H54 (cell line): ENCODE measurements around the gene KLF4.

ENCODE experiments used
- DNase-seq: peaks from one replicate; pipeline ENCODE4 v3.0.0; 2011; ENCODE audit warnings: low spot score, mixed read lengths; ENCODE audit not compliant: insufficient read length
- FAIRE-seq: peaks from 3 replicates; lab custom pipeline; 2011; peaks lifted over from hg19 to GRCh38; lab: Jason Lieb, UNC
- POLR2A ChIP-seq: IDR thresholded peaks from 2 replicates; pipeline ENCODE4 v1.6.1; 2011; ENCODE audit warnings: low read depth, mild to moderate bottlenecking, low read length

The KLF4 gene

DNA sequence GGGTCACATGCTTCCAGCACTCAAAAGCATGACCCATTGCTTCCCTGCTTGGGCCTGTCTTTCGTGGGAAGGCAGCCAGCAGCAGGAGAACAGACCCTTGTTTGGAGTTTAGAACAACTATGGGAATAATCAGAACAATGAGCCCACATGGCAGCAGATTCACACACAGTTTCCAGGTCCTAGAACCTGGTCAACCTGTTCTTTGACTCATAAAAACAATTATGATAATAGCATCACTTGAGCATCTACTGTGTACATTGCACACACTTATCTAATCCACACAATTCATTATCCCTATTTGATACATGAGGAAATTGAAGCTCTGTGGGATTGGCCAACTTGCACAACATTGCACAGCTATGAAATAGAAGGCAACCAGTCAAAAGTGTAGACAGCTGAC is 41.7 kb downstream of the KLF4 start:
- DNase-seq (no peak), FAIRE-seq (no peak)
- TF ChIP-seq POLR2A, result no peak

DNA sequence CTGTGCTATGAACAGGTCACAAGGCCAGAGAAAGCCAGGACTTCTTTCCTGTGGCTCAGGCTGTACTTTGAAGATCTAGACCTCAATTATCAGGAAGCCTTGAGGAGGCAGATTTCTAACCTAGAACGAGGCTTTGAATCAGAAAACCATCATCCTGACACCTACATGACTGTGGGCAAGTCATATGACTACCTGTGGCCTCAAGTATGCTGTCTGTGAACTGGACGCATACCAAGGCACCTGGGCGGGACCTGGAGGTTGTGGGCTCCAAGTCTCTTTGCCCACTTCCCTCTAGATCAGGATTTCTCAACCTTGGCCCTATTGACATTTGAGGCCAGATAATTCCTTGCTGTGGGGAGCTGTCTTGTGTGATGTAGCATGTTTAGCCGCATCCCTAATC is 42.5 kb downstream of the KLF4 start:
- no peak for DNase-seq
- TF ChIP-seq POLR2A, result no peak
- FAIRE-seq, result no peak

DNA sequence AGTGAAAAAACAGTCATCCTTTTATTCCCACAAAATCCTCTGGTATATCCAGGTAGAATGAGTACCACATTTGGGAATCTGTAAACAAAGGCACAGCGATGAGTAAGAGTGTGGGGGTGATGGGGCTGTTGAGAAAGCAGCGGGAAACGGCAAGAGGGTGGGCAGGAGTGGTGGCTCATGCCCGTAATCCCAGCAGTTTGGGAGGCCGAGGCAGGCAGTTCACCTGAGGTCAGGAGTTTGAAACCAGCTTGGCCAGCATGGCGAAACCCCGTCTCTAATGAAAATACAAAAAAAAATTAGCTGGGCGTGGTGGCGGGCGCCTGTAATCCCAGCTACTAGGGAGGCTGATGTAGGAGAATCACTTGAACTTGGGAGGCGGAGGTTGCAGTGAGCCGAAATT is 43.1 kb downstream of the KLF4 start:
- DNase-seq (no peak), FAIRE-seq (no peak)
- TF ChIP-seq POLR2A, result no peak

DNA sequence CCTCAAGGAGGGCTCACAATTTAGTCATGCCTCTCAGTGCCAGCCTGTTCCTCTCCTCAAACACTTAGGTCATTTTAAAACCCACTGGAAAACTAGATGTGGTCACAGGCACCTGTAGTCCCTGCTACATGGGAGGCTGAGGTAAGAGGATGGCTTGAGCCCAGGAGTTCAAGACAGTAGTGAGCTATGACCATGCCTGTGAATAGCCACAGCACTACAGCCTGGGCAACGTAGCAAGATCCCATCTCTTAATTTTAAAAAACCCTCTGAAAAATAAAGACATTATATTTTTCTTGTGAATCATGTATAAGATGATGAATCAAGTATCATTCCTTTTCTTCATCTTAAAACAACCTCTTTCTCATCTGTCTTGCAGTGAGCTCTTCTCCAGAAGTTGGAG is 45.8 kb downstream of the KLF4 start:
- no peak for FAIRE-seq
- TF ChIP-seq POLR2A, result no peak
- DNase-seq, result no peak

DNA sequence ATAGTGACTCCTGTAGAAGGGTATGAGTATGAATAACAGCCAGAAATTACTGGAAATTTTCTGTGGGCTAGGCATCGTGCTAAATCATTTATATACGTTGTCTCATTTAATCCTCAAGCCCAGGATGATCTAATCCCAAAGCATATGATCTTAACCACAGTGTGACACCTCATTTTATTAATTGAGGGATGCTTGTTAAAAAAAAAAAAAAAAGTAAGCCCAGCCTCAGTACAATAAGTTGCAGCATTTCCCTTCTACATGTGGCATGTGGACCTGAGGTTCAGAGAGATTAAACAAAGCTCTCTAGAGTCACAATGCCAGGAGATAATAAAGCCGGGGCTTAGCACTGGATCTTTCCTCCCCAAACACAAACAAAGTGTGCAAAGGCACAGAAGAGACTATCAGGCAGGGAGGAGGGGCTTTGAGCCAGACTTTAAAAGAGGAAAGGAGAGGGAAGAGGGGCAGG is 49.5 kb downstream of the KLF4 start:
- TF ChIP-seq POLR2A, result no peak
- FAIRE-seq (no peak), DNase-seq (no peak)

DNA sequence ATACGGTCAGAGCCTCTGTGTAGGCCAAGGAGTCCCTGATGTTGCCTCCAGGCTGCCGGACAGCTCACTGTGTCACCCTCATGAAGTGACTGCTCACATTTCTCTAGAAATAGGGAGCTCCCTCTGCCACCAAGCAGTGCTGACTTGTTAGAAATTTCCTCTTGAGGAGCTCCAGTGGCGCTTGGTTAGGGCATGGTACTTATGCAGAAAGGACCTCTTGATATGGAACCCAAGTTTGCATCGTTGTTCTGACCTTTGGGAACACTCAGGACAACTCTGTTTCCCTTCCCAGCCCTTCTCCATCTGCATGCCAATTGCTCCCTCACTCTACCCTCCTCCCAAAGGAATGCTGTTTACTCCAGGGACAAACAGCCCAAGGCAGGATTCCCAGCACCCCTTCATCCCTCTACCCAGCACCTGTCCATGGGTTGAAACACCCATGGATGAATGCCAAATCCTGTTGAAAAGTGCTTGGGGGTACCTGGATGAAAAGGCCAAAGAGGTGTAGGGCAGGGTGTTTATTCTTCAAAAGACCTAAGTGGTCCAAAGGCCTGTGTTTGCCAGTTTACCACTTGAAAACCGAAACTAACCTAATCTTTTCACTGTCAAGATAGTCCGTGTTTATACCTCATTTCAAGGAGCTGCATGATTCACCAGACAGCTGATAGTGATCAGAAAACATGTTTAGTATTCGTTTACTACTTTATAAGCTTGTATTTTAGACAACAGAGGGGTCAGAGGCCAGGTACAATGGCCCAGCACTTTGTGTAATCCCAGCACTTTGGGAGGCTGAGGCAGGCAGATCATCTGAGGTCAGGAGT is 51.1 kb downstream of the KLF4 start:
- FAIRE-seq, result peak; percentile 20
- no peak for TF ChIP-seq POLR2A
- DNase-seq, result no peak

DNA sequence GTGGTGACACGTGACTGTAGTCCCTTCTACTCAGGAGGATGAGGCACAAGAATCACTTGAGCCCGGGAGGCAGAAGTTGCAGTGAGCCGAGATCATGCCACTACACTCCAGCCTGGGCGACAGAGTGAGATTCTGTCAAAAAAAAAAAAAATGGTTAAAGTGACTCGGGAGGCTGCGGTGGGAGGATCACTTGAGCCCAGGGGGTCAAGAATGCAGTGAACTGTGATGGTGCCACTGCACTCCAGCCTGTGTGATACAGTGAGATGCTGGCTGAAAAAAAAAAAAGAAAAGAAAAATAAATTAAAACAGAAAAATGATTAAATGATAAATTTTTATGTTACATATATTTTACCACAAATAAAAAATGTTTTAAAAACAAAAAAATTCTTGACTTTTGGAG is 51.9 kb downstream of the KLF4 start:
- no peak for TF ChIP-seq POLR2A
- no peak for FAIRE-seq
- DNase-seq, result no peak

DNA sequence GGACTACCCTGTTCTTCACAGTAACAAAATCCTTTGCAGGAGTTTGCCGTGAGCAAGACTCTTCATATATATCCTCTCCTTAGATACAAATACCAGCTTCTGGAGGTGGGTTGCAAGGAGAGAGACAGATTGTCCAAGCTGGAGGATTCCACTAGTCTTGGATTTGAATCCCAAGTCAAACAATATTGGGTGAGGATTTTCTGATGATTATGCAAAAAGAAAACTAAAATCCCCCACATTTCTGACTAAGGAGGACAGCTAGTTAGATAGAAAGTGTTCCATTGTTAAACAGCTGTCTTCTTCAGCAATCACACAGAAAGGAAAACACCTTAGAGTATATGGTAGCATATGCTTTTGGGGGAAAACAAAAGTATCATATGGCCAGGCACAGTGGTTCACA is 54.2 kb downstream of the KLF4 start:
- FAIRE-seq (no peak), DNase-seq (no peak)
- TF ChIP-seq POLR2A, result no peak
